Myocyte (in vitro differentiated cells): ENCODE data around the gene SDC4. TPM values are rescaled to one million over a fixed set of nuclear protein-coding genes. Genes with fewer than 3 reads are reported as not detected.
A peak's percentile ranks its signal among the peaks of the same experiment; 100 is the strongest.

ENCODE experiments used
- DNase-seq: peaks from one replicate; pipeline ENCODE4 v3.0.0-alpha.2; 2012; ENCODE audit warnings: low read depth
- total RNA-seq: library from RNA; depleted of rRNA; stranded (reverse); fragments of >200 nt; gene quantifications from 2 replicates; pipeline ENCODE4 v1.2.3, GENCODE V29; 2014

The SDC4 gene
- total RNA-seq, 1 donor from 2014 or later, result 51.5 TPM

DNA sequence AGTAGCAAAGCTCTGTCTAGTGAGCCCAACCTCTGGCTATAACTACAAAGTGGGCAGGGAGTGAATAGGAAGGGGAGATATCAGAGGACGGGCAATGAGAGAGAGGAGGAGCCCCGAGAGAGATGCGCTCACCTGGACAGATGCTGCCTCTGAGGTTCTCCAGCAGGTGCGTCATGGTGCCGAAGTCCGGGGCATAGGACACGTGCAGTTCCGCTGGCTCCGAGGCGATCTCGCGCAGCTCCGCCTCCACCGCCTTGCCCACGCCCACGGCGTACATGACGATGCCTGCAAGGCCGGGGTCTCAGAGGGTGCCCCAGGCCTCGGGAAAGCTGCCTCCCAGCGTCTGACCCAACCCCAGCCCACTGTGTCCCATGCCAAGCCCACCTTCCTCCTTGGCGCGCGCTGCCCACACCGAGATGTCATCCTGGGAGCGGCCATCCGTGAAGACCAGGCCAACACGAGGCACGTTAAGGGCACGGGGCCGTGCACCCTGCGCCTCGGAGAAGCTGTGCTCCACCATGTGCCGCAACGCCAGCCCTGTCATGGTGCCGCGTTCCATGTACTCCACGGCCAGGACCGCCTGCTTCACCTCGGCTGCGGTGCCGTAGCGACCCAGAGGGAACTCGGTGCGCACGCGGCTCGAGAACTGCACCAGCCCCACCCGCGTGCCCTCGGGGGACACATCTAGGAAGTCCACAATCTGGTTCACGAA is 50.3 kb downstream of the SDC4 start:
- DNase-seq, result no peak

GRCh38 chr20:45294659-45295058 is 53.6 kb downstream of the SDC4 start:
- no peak for DNase-seq

- DNase-seq, result no peak
These were observed 54.2 kb downstream of the SDC4 start for GRCh38 chr20:45294003-45294368.

DNA sequence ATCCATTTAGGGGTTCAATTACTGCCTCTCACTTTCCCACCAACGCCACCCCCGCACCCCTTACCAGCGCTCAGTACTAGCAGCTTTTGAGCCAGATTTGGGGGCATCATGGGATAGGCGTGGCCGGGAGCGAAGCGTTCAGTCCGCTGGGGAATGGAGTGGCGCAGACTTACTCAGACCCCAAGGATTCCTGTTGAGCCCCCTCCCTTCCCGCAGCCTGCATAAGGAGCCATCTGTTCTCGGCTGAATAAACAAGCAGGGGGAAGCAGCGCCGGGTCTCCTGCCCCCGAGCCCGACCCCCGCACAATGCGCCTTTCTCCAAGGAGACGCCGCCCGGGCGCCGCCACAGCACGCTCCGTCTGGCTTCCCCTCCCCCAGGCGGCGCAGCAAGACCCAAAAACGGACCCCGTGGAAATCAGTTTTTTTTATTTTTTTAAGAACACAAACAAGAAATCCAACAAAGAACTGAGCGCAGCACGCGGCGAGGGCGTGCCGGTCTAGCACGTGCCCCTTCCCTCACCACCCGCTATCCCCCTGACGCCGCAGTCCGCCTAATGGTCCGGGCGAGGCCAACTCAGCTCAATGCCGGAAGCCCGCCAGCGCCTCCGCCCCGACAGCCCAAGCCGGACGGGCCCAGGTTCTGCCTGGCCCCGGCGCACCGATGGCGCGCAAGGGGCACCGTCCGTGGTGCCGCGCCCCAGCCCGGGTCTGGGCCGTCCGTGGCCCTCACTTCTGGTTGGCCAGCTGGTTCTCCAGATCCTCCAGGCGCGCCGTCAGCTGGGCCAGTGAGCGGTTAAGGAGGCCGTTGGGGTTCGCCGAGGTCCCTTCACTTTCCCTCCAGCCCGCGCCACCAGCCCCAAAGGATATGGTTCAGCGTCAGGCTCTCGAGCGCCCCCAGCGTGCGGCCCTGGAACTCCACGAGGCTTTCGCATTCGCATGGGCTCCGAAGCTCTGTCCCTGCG is 54.9 kb downstream of the SDC4 start:
- peak; percentile 60 for DNase-seq

DNA sequence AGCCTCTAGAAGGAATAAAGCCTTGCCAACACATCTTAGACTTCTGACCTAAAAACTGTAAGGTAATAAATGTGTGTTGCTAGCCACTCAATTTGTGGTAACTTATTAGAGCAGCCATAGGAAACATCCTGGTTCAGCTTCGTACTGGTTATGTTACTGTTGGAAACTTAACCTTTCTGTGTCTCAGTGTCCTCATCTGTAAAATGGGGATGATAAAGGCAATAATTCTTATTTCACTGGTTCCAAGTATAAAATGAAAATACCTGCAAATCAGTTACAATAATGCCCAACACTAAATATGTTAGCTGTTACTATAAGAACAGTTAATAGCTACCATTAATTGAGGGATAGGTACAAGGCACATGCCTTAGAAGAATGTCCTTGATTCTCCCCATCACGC is 55.9 kb downstream of the SDC4 start:
- DNase-seq, result no peak

DNA sequence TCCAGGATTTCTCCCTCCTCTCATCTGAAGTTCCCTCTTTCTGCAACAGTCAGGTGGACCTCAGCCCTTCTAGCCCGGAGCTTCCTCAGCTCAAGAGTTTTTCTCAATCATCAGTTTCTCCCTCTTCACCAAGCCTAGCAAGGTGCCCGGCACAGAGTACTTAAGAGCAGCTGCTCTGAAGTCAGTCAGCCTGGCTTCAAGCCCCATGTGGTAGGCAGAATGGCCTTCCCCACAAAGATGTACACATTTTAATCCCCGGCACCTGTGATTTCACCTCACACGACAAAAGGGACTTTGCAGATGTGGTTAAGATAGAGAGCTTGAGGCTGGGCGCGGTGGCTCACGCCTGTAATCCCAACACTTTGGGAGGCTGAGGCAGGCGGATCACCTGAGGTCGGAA is 56.7 kb downstream of the SDC4 start:
- no peak for DNase-seq

DNA sequence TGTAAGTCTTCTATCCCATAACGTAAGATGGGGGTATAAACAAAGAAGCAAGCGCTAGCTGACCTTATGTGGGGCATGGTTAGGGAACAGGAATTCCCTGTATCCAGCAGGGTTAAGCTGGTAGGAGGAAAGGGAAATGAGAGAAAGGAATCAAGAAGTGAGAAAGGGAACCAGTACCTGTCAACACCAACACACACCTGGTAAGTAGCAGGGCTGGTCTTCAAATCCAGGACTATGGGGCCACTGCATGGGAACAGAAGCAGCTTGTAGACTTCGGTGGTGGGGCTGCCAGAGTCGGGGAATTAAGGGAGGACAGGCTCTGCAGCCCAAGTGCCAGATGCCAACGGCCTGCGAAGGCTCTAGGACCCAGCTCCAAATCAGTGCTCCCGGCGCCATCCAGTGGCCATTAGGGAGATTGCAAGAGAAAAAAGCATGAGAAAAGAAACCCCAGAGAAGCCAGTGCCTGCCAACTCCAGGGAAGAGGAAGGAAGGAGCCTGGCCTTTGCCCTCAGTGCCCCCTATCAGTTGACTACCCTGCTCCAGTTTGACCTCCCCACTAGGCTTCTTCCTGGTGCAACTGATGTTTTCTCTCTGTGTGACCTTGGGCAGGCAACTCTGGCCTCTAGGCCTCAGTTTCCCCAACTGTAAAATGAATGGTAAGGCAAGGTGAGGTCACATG is 57.4 kb downstream of the SDC4 start:
- DNase-seq, result peak; percentile 88

- no peak for DNase-seq
These were observed 58.1 kb downstream of the SDC4 start for GRCh38 chr20:45289942-45290676.

DNA sequence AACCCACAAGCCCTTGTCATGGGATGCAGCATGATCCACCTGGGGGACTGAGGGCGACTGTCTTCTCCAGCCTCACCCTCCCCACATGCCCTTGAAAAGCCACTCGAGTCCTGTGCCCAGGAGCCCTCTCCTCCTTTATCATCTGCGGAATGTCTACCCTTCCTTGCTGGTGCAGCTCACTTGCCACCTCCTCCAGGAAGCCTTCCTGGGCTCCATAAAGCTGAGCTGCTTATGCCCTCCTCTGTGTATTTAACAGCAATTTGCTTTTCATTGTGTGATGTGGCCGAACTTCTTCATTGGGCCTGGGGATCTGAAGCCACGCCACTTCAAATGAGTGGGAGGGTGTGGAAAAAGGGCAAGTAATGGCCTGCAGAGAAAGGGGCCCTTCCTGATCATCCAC is 59.4 kb downstream of the SDC4 start:
- DNase-seq, result no peak

GRCh38 chr20:45288376-45288775 is 59.8 kb downstream of the SDC4 start:
- DNase-seq, result no peak

GRCh38 chr20:45283551-45284057 is 64.6 kb downstream of the SDC4 start:
- DNase-seq, result no peak

GRCh38 chr20:45282700-45283550 is 65.3 kb downstream of the SDC4 start:
- DNase-seq, result no peak

- no peak for DNase-seq
These were observed 68.2 kb downstream of the SDC4 start for GRCh38 chr20:45279992-45280391.

DNA sequence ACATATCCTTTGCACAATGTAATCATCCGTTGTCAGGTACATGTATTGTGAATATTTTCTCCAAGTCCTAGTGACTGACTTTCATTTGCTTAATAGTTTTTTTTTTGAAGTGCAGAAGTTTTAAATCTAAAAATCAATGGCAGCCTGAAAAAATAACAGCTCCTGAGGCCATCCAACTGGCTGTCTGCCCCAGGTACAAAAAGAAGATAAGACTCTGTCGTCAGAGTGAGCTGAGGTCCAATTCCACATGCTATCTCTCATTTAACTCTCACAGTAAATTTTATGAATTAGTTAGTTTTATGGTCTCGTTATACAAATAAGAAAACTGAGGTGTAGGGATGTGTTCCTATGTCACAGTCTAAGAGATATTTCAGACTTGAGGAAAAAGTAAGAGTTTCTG is 72.9 kb downstream of the SDC4 start:
- no peak for DNase-seq

Other genes starting within 250 kb of the SDC4 start
- not detected in 2 replicates for gene KCNS1, start 247.3 kb downstream of the SDC4 start, total RNA-seq
- gene WFDC5, start 233.2 kb downstream of the SDC4 start, total RNA-seq, result not detected in 2 replicates
- not detected in 2 replicates for gene WFDC12, start 224.0 kb downstream of the SDC4 start, total RNA-seq
- gene PI3, start 173.5 kb downstream of the SDC4 start, total RNA-seq, result not detected in 2 replicates
- gene SEMG1, start 141.4 kb downstream of the SDC4 start, total RNA-seq, result not detected in 2 replicates
- not detected in 2 replicates for gene SEMG2, start 127.1 kb downstream of the SDC4 start, total RNA-seq
- gene SLPI, start 93.9 kb downstream of the SDC4 start, total RNA-seq, result not detected in 2 replicates
- not detected in 2 replicates for gene RBPJL, start 41.6 kb downstream of the SDC4 start, total RNA-seq
- gene MATN4, start 40.1 kb downstream of the SDC4 start, total RNA-seq, result not detected in 2 replicates
- 12.7 and 13.2 TPM in 2 replicates for gene SYS1, start 14.7 kb upstream of the SDC4 start, total RNA-seq
- gene TP53TG5, start 29.9 kb upstream of the SDC4 start, total RNA-seq, result not detected in 2 replicates
- 3.3 and 3.4 TPM in 2 replicates for gene DBNDD2, start 59.9 kb upstream of the SDC4 start, total RNA-seq
- gene PIGT, start 67.7 kb upstream of the SDC4 start, total RNA-seq, result 123 and 136 TPM in 2 replicates
- not detected in 2 replicates for gene WFDC2, start 121.3 kb upstream of the SDC4 start, total RNA-seq
- gene SPINT3, start 167.2 kb upstream of the SDC4 start, total RNA-seq, result not detected in 2 replicates
- not detected in 2 replicates for gene WFDC6, start 191.1 kb upstream of the SDC4 start, total RNA-seq
- not detected in 2 replicates for gene EPPIN, start 199.0 kb upstream of the SDC4 start, total RNA-seq
- not detected in 2 replicates for gene WFDC8, start 230.9 kb upstream of the SDC4 start, total RNA-seq